GM19099 (cell line): Measurements from ENCODE around the gene S1PR4.

Source experiments
- POLR2A ChIP-seq: IDR thresholded peaks from 3 replicates; pipeline ENCODE4 v1.6.1; 2011; ENCODE audit warnings: low read depth; ENCODE audit not compliant: insufficient read length; ENCODE audit errors: extremely low read depth

S1PR4 gene

DNA sequence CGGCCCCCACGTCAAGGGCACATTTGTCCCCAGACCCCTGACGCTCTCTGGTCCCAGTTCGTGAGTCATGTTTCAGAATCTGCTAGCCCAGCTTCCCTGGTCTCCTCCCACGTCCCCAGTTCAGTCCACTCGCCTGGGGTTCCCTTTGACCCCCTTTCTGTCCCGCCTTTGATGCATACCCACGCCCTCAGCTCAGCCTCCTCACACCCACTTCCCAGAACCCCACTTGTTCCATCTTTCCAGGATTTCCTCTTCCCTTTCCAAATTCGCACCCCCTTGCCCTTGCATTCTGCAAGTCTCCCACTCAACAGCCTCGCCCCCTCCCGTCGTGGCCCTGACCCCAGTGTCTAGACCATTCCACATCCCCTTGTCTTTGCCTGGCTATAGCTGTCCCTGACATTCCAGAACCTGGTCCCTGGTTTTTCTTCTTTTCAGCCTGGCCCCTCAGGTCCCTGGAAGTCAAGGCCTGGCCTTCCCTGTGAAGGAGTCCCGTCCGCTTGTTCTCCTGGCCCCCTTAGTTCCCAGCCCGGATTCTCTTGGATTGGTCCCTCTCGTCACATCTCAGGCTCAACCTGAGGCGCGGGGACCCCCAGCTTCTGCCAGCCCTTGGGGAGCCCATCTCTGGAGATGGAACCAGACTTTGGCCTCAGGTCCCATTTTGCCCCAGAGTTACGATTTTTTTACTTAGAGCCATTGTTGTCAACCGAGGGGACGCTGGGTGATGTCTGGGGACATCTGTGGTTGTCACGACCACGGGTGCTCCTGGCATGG is 8.5 kb downstream of the S1PR4 start:
- no peak for TF ChIP-seq POLR2A

DNA sequence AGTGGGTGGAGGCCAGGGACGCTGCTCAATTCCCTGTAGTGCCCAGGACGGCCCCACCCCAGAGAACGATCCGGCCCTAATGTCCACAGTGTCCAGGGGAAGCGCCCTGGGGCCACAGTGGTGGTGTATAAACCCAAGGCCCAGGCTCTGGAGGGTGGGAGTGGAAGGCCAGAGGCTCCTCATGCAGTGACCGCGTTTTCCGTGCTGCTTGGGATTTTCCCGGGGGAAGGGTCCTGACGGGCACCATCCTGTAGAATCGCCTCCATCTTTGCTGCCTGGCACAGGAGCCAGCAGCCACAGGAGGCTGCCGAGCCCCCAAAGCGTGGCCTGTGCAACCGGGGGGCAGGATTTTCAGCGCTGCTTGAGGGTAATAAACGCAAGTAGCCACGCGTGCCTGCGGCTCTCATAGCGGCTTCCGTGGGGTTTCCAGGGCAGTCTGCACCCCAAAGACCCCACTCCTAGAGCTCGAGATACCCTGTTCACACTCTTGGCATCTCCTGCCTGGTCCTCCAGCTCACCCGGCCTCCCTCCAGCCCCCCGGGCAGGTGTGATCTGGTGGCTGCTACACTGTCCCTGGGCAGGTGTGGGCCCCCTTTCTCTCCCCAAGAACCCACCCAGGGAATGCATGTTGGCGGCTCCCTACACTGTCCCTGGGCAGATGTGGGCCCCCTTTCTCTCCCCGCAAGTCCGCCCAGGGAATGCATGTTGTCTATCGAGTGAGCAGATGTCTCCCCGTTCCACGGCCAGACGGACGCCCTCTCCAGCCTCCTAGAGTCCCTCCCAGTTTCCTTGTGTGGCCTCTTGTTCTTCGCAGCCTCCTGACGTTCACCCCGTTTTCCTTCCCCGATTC is 9.3 kb downstream of the S1PR4 start:
- TF ChIP-seq POLR2A: no peak

DNA sequence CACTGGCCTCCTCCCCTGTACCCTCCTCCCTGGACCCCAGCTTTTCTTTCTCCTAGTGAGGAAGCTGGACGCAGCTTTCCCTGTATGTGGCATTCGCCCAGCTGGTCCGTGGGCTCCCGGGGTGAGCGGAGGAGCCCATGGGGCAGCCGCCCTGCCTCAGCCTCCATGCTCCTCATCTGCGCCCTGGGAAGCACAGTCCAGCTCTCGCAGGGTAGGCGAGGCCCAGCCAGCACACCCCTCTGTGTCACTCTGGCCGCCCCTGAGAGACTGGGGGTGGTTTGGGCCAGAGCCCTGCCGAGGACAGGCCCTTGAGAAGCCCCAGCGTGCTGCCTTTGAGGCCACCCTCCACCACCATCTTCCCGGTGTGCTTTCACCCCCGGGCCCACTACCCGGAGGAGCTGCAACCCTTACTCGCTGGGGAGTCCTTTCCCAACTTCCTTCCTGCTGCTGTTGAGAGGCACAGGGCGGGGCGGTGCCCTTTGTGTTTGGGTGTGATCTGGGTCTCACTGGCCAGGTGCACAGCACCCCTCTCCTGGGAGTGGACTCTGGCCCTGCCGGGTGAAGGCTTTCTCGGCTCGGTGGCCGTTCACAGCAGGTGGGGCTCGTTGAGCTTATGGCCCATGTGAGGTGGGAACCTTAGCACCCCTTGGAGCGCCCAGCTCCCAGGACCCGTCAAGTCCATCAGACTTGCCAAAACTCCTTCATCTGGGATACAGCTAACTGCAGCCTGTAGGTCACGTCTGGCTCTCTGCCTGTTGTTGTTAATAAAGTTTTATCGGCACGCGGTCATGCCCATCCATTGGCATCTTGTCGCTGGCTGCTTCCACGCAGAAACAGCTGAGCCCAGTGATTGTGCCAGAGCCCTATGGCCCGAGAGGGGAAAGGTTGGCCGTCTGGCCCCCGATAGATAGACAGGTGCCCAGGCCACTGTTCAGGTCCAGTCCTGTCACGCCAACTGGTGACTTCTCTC is 10.3 kb downstream of the S1PR4 start:
- TF ChIP-seq POLR2A: no peak

DNA sequence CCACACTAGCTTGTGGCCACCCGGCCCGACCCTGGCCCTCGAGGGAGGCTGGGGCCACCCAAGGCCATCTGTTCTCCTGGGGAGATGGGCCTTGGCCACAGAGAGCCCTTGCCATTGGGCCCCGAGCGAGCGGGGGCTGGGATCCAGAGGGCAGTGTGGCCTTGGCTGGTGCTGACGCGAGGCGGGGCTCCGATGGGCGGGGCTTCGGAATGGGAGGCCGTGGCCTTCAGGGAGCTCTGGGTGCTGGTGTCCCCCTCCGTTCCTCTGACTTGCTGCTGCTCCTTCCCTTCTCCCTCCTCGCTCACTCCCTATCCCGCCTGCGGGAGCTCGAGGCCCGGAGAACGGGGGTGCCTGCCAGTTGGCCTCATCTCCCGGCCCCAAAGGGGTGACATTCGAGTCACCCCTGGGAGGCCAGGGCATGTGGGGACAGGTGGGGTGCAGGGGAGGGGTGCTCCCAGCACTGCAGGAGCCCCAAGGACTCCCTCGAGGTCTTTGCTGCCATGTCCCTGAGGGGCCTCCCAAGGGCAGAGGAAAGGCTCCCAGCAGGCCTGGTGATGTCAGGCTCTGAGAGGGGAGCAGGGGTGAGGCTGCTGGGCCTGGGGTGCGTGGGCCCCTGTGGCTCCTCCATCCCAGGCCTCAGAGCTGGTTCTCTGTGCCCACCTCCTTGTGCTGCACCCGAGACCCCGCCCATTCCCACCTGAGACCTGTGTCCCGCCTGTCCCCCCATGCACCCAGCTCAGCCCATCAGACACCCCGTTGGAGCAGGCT is 11.3 kb downstream of the S1PR4 start:
- TF ChIP-seq POLR2A: no peak

DNA sequence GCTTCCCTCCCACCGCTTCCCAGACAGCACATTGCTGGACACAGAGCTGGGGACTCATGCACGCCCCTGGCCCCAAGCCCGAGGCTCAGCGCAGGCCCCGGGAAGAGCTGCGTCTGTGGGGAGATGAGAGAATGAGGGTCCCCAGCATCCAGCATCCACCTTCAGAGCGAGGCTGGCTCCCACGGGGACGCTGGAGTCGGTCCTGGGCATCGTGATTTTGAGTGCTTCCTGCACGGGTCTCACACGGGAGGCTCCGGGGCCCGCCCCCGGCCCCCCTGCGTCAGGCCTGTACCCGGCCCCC is 11.9 kb downstream of the S1PR4 start:
- TF ChIP-seq POLR2A: no peak

DNA sequence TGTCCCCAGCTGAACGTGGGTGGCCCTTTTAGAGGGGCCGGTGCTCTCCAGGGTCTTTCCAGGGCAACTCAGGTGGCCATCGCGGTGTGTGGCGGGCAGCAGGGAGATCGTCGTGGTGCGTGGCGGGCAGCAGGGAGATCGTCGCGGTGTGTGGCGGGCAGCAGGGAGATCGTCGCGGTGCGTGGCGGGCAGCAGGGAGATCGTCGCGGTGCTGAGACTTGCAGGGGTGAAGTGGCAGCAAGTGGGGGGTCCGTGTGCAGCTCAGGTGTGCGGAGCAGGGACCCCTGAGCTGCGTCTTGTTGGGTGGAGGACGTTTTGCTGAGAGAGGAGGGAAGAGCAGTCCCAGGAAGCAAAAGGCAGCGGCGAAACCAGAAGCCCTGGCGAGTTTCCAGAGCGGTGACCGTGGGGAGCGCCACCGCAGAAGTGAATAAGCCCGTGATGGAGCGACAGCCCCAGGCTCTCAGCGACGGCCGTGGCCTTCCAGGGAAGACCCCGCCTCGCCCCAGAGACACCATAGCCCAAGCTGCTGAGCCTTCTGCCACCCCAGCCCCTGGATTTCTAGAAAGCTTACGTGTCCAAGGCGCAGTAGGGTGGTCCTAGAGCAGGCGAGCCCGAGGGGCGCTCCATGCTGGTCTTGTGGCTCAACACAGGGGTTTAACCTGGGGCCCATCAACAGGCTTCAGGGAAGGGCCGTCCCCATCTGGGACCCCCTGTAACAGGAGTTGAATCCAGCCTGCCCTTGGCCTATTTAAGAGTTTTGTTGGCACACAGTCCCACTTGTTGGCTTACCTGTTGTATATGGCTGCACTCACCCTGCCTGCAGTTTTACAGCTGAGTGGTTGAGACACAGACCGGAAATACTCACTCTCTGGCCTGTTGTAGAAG is 12.6 kb downstream of the S1PR4 start:
- no peak for TF ChIP-seq POLR2A

DNA sequence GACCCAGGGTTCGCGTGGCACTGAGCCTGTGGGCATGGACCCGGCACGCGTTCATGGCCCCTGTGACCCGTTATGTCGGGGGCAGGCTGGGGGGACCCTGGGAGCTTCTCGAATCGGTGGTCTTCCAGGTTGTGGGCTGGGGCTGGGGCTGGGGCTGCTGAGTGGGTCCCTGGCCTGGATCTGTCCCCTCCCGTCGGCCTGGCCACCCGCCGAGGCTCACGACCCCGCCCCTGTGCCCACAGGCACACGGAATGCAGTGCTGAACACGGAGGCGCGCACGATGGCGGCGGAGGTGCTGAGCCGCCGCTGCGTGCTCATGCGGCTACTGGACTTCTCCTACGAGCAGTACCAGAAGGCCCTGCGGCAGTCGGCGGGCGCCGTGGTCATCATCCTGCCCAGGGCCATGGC is 13.7 kb downstream of the S1PR4 start:
- TF ChIP-seq POLR2A: no peak

DNA sequence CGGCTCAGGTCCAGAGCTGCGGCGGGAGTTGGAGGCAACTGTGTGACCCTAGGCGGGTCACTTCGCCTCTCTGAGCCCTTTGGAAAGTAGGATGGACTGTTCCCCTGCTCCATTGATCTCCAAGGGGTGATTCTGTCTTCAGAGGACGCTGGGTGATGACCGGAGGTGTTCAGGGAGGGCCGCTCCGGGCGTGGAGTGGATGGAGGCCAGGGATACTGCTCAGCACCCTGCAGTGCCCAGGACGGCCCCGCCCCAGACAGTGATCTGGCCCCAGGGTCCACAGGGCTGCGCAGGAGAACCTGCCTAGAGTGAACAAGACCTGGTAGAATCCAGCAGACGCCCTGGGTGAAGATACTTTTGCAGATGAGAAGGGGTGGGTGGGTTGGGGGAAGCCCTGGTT is 14.1 kb downstream of the S1PR4 start:
- TF ChIP-seq POLR2A: no peak

DNA sequence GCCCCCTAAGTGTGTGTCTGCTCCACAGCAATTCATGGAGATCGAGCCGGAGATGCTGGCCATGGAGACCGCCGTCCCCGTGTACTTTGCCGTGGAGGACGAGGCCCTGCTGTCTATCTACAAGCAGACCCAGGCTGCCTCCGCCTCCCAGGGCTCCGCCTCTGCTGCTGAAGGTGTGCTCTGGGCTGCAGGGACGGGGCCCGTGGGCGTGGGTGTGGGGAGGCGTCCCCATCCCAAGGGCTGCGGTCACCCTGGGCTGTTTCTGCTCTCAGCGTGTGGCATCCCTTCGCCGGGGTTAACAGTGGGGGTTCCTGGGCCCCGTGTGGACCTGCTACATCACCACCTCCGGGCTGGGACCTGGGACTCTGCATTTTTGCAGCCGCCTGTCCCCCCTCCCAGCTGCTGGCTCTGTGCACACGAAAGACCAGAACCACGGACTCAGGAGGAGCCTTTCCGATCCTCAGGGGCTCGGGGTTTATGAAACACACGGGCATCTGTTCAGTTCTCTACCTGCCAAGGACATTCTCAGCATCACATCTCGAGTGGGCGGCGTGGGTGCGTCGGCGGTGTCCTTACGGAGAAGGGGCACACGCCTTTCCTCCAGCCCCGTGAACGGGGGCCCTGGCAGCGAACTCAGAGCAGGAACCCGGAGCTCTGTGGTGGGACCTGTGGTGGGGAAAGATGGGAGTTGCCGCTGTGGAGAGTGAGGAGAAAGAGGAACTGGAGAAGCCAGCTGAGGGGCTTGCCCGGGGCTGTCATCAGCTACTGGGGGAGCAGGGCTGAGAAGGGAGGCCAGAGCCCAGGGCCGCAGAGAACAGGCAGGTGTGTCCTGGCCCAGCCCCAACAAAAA is 14.9 kb downstream of the S1PR4 start:
- TF ChIP-seq POLR2A: no peak

DNA sequence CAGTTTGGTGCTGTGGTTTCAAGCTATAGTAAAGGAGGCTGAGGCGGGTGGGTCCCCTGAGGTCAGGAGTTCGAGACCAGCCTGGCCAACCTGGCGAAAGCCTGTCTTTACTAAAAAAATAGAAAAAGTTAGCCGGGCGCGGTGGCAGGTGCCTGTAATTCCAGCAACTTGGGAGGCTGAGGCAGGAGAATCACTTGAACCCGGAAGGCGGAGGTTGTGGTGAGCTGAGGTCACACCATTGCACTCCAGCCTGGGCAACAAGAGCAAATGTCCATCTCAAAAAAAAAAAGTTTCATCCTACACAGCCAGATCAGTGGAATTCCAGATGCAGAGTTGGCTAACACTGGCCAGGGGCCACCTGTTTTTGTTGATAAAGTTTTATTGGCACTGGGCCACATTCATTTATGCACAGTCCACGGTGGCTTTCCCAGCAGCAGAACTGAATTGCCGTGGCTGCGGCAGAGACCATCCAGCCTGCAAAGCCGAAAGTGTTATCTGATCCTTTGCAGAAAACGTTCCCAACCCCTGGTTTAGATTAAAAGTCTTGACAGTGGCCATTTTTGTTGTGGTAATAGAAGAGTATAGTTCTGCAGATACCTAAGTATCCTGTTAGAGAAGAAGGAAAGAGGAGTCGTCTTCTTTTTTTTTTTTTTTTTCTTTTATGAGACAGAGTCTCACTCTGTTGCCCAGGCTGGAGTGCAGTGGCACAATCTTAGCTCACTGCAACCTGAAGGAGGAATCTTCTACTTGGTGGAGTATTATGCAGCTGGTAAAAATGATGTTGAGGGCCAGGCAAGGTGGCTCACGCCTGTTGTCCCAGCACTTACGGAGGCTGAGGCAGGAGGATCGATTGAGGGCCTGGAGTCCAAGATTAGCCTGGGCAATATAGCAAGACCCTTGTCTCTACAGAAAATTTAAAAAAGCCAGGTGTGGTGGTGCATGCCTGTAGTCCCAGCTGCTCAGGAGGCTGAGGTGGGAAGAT is 15.8 kb downstream of the S1PR4 start:
- TF ChIP-seq POLR2A: no peak

DNA sequence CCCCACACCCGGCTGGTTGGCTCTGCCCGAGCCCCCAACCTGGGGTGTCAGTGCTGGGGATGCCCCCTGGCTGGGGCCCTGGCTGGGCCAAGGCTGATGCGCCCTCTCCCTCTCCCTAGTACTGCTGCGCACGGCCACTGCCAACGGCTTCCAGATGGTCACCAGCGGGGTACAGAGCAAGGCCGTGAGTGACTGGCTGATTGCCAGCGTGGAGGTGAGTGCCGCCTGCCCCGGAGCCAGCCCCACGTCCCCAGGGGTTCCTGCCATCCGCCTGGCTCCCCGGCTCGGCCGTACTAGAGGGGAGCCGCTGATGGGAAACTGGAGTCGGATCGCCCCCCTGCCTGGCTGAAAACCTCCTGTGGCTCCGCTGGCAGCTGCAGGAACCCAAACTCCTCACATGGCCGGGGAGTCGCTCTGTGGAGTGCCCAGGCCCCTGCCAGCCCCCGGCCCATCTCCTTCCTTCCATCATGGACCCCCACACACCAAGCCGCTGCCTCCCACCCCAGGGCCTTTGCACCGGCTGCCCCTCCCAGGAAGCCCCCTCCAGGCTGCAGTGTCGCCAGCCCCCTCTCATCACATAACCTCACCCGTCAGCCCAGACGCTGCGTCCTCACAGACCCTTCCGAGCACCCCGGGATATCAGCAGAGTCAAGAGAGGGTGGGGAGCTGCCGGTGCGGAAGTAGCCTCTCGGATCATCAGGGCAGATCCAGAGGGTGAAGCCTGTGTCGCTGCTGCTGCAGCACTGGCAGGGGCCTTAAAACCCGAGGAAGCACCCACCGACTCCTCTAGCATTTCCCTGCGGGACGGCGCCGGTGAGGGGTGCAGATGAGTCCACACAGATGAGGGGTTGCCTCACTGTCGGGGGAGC is 17.7 kb downstream of the S1PR4 start:
- TF ChIP-seq POLR2A: no peak

DNA sequence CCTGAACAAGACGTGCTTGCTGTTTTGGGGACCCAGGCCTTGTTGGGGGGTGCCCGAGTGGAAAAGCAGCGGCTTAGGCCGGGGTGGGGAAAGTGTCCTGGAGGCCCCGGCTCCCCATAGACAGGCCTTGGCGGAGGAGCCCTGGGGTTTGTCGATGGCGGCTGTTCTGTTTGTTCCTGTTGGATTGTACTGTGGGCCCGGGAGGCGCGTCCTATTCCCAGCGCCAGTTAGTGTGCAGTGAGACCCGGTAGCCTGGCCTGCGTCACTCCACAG is 18.3 kb downstream of the S1PR4 start:
- TF ChIP-seq POLR2A: no peak
